Germinal center (tissue), 1 donor: ENCODE results near the gene SMAD5.

ENCODE experiments used
- DNase-seq: peaks from one replicate; pipeline ENCODE4 v3.0.0; 2012; ENCODE audit warnings: mixed read lengths, low spot score

The SMAD5 gene

GRCh38 chr5:136155761-136156160 is 23.1 kb downstream of the SMAD5 start:
- no peak for DNase-seq

GRCh38 chr5:136157514-136157913 is 24.9 kb downstream of the SMAD5 start:
- no peak for DNase-seq

- DNase-seq: no peak
These were observed 26.8 kb downstream of the SMAD5 start for GRCh38 chr5:136159457-136159856.

GRCh38 chr5:136162008-136162407 is 29.4 kb downstream of the SMAD5 start:
- no peak for DNase-seq

- DNase-seq: no peak
These were observed 31.6 kb downstream of the SMAD5 start for GRCh38 chr5:136164226-136164625.

- peak; percentile 13 for DNase-seq
These were observed 34.3 kb downstream of the SMAD5 start for GRCh38 chr5:136166909-136167308.

- DNase-seq: no peak
These were observed 36.6 kb downstream of the SMAD5 start for GRCh38 chr5:136169218-136169617.

GRCh38 chr5:136174021-136174659 is 41.5 kb downstream of the SMAD5 start:
- DNase-seq: peak; percentile 43

GRCh38 chr5:136182618-136183017 is 50.0 kb downstream of the SMAD5 start:
- DNase-seq: no peak

- DNase-seq: no peak
These were observed 53.5 kb downstream of the SMAD5 start for GRCh38 chr5:136185974-136186665.

- no peak for DNase-seq
These were observed 54.2 kb downstream of the SMAD5 start for GRCh38 chr5:136186796-136187195.

- DNase-seq: no peak
These were observed 56.2 kb downstream of the SMAD5 start for GRCh38 chr5:136188859-136189258.

- no peak for DNase-seq
These were observed 57.6 kb downstream of the SMAD5 start for GRCh38 chr5:136190091-136190720.

- no peak for DNase-seq
These were observed 58.3 kb downstream of the SMAD5 start for GRCh38 chr5:136190904-136191303.

GRCh38 chr5:136191304-136192014 is 58.8 kb downstream of the SMAD5 start:
- DNase-seq: no peak

- DNase-seq: no peak
These were observed 59.4 kb downstream of the SMAD5 start for GRCh38 chr5:136192015-136192525.

GRCh38 chr5:136192526-136193321 is 60.1 kb downstream of the SMAD5 start, which contains the start of gene SMIM32:
SMIM32 (minus strand) TSS chr5:136193162; CDS start chr5:136192524, 638 bp downstream.
- DNase-seq: no peak

GRCh38 chr5:136193322-136193935 is 60.8 kb downstream of the SMAD5 start:
- no peak for DNase-seq

GRCh38 chr5:136194576-136194975 is 61.9 kb downstream of the SMAD5 start:
- no peak for DNase-seq

- no peak for DNase-seq
These were observed 63.6 kb downstream of the SMAD5 start for GRCh38 chr5:136195971-136196820.
